Activated B cell treated with CpG ODN at 0.5 μM for 24 hours (primary cell): ENCODE results near the gene ARHGEF28. TPM values are rescaled to one million over a fixed set of nuclear protein-coding genes. Genes with fewer than 3 reads are reported as not detected.

ENCODE experiments used
- ATAC-seq: fragments of 200-7000 bp; cut with Tn5 transposase; one replicate; pipeline ENCODE4 v1.10.0; 2021; ENCODE audit warnings: low read depth, mild to moderate bottlenecking, moderate library complexity
- CTCF ChIA-PET: fragments of 350-600 bp; sonication (Branson Sonifier 250); formaldehyde crosslinking; loops from one replicate; lab custom pipeline; 2021; ENCODE audit warnings: antibody characterized with exemption; lab: Charles Lee
- POLR2A ChIA-PET: fragments of 350-600 bp; sonication (Branson Sonifier 250); formaldehyde crosslinking; loops from one replicate; lab custom pipeline; 2021; ENCODE audit warnings: antibody characterized with exemption; lab: Charles Lee
- DNase-seq: peaks from one replicate; pipeline ENCODE4 v3.0.0; 2022
- H3K27ac Mint-ChIP-seq: one replicate; pipeline ENCODE4 v1.8.0; 2020; ENCODE audit warnings: mixed read lengths
- H3K27me3 Mint-ChIP-seq: one replicate; pipeline ENCODE4 v1.8.0; 2021; ENCODE audit warnings: mixed read lengths
- H3K36me3 Mint-ChIP-seq: one replicate; pipeline ENCODE4 v1.8.0; 2021; ENCODE audit warnings: low read depth, mixed read lengths
- H3K4me1 Mint-ChIP-seq: one replicate; pipeline ENCODE4 v1.8.0; 2021; ENCODE audit warnings: mixed read lengths
- H3K4me3 Mint-ChIP-seq: one replicate; pipeline ENCODE4 v1.8.0; 2020; ENCODE audit warnings: mild to moderate bottlenecking, mixed read lengths
- H3K9me3 Mint-ChIP-seq: one replicate; pipeline ENCODE4 v1.8.0; 2020; ENCODE audit warnings: mixed read lengths
- CTCF ChIP-seq: fragments of 200-600 bp; IDR thresholded peaks from one replicate; pipeline ENCODE4 v1.8.0; 2022; ENCODE audit warnings: antibody characterized with exemption, mild to moderate bottlenecking
- intact Hi-C: fragments of 100-400 bp; cut with micrococcal nuclease; formaldehyde crosslinking; loops from one replicate; pipeline ENCODE4 v1.15.1; 2024
- total RNA-seq: library from RNA; stranded (reverse); gene quantifications from 2 replicates; pipeline ENCODE4 v1.2.3, GENCODE V29; 2022

ARHGEF28 gene
- total RNA-seq, 1 donor from 2014 or later, result not detected

GRCh38 chr5:73654819-73655318 lies 28.9 kb downstream of the ARHGEF28 start:
- H3K27me3 Mint-ChIP-seq, result peaks cover 4% of the 10 kb centered on the region
- TF ChIP-seq CTCF, result no peak
- ChIA-PET CTCF (no interaction called here), POLR2A (no interaction called here)
- no peaks in the 10 kb centered on the region for H3K4me1 Mint-ChIP-seq
- no peaks in the 10 kb centered on the region for H3K9me3 Mint-ChIP-seq
- no peaks in the 10 kb centered on the region for H3K36me3 Mint-ChIP-seq
- intact Hi-C loops, result no loop called here
- H3K4me3 Mint-ChIP-seq, result no peak overlapping the region
- DNase-seq (no peak), ATAC-seq (no peak)
- H3K27ac Mint-ChIP-seq, result no peak overlapping the region

- POLR2A ChIA-PET, result no interaction called here
- no peak overlapping the region for H3K4me3 Mint-ChIP-seq
Measured at GRCh38 chr5:73655521-73656160, 29.6 kb downstream of the ARHGEF28 start.

GRCh38 chr5:73661753-73662152 lies 35.8 kb downstream of the ARHGEF28 start:
- intact Hi-C loops, result no loop called here
- Mint-ChIP-seq H3K9me3 (no peaks in the 10 kb centered on the region), H3K36me3 (no peaks in the 10 kb centered on the region), H3K4me3 (no peak overlapping the region), H3K27me3 (peaks cover 10% of the 10 kb centered on the region), H3K27ac (no peak overlapping the region), H3K4me1 (no peaks in the 10 kb centered on the region)
- ChIA-PET POLR2A (no interaction called here), CTCF (no interaction called here)
- DNase-seq, result no peak
- no peak for ATAC-seq
- no peak for TF ChIP-seq CTCF

More at GRCh38 chr5:73655521-73656160, 29.6 kb downstream of the ARHGEF28 start:
- CTCF ChIA-PET, result no interaction called here
- no peak for DNase-seq
- intact Hi-C loops, result no loop called here
- Mint-ChIP-seq H3K36me3 (no peaks in the 10 kb centered on the region), H3K9me3 (no peaks in the 10 kb centered on the region), H3K4me1 (no peaks in the 10 kb centered on the region), H3K27ac (no peak overlapping the region), H3K27me3 (peaks cover 8% of the 10 kb centered on the region)
- TF ChIP-seq CTCF, result no peak
- ATAC-seq, result no peak

- no peaks in the 10 kb centered on the region for H3K9me3 Mint-ChIP-seq
Measured at GRCh38 chr5:73663161-73663859, 37.3 kb downstream of the ARHGEF28 start.

More at GRCh38 chr5:73663161-73663859, 37.3 kb downstream of the ARHGEF28 start:
- Mint-ChIP-seq H3K36me3 (no peaks in the 10 kb centered on the region), H3K27me3 (peaks cover 10% of the 10 kb centered on the region), H3K27ac (no peak overlapping the region), H3K4me3 (no peak overlapping the region), H3K4me1 (no peaks in the 10 kb centered on the region)
- TF ChIP-seq CTCF, result no peak
- intact Hi-C loops, result no loop called here
- CTCF ChIA-PET, result no interaction called here
- ATAC-seq (no peak), DNase-seq (no peak)
- POLR2A ChIA-PET, result no interaction called here
